ENCODE measurements around the gene PARVA.

DNA sequence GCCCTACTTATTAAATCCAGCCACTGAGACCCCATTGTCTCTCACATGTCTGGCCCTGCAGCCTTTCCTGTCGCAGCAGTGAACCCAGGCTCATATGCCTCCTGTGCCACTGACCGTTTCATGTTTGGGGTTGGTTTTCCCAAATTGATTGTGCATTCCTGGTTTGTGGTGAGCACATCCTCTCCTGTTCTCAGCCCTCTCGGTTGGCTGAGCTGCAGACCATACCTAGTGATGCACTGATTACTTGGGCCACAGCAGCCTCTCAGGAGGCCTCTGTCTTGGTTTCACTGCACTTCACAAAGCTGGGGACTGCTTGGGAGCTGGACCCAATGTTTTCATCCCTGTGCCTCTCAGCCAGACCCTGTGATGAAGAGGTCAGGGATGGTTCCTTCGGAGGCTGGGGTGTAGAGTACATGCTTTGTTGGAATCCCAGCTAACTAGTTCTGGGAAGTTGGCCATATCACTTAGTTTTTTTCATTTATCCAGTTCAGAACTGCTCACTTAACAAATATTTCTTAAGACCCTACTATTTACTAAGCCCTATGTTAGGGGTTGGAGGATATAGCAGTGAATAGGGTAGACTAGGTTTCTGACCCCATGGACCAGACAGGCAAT, 30.9 kb downstream of the PARVA start:
- TF ChIP-seq, protein P1, sequence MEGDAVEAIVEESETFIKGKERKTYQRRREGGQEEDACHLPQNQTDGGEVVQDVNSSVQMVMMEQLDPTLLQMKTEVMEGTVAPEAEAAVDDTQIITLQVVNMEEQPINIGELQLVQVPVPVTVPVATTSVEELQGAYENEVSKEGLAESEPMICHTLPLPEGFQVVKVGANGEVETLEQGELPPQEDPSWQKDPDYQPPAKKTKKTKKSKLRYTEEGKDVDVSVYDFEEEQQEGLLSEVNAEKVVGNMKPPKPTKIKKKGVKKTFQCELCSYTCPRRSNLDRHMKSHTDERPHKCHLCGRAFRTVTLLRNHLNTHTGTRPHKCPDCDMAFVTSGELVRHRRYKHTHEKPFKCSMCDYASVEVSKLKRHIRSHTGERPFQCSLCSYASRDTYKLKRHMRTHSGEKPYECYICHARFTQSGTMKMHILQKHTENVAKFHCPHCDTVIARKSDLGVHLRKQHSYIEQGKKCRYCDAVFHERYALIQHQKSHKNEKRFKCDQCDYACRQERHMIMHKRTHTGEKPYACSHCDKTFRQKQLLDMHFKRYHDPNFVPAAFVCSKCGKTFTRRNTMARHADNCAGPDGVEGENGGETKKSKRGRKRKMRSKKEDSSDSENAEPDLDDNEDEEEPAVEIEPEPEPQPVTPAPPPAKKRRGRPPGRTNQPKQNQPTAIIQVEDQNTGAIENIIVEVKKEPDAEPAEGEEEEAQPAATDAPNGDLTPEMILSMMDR (IDR thresholded peaks at IDR 0.05; ENCODE audit: low read depth, low read length, missing input control): no peak
- TF ChIP-seq, protein P2, sequence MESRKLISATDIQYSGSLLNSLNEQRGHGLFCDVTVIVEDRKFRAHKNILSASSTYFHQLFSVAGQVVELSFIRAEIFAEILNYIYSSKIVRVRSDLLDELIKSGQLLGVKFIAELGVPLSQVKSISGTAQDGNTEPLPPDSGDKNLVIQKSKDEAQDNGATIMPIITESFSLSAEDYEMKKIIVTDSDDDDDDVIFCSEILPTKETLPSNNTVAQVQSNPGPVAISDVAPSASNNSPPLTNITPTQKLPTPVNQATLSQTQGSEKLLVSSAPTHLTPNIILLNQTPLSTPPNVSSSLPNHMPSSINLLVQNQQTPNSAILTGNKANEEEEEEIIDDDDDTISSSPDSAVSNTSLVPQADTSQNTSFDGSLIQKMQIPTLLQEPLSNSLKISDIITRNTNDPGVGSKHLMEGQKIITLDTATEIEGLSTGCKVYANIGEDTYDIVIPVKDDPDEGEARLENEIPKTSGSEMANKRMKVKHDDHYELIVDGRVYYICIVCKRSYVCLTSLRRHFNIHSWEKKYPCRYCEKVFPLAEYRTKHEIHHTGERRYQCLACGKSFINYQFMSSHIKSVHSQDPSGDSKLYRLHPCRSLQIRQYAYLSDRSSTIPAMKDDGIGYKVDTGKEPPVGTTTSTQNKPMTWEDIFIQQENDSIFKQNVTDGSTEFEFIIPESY (IDR thresholded peaks at IDR 0.05): no peak
- no peak for TF ChIP-seq HNF4A (conservative IDR thresholded peaks at IDR 0.05)
- TF ChIP-seq, protein P3, sequence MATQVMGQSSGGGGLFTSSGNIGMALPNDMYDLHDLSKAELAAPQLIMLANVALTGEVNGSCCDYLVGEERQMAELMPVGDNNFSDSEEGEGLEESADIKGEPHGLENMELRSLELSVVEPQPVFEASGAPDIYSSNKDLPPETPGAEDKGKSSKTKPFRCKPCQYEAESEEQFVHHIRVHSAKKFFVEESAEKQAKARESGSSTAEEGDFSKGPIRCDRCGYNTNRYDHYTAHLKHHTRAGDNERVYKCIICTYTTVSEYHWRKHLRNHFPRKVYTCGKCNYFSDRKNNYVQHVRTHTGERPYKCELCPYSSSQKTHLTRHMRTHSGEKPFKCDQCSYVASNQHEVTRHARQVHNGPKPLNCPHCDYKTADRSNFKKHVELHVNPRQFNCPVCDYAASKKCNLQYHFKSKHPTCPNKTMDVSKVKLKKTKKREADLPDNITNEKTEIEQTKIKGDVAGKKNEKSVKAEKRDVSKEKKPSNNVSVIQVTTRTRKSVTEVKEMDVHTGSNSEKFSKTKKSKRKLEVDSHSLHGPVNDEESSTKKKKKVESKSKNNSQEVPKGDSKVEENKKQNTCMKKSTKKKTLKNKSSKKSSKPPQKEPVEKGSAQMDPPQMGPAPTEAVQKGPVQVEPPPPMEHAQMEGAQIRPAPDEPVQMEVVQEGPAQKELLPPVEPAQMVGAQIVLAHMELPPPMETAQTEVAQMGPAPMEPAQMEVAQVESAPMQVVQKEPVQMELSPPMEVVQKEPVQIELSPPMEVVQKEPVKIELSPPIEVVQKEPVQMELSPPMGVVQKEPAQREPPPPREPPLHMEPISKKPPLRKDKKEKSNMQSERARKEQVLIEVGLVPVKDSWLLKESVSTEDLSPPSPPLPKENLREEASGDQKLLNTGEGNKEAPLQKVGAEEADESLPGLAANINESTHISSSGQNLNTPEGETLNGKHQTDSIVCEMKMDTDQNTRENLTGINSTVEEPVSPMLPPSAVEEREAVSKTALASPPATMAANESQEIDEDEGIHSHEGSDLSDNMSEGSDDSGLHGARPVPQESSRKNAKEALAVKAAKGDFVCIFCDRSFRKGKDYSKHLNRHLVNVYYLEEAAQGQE (IDR thresholded peaks at IDR 0.05): no peak

All from liver (tissue), 3 donors.